Stomach (tissue), 4 donors: ENCODE measurements around the gene ZNF491.

Experiments used
- POLR2A ChIP-seq, 4 donors: fragments of 450-650 bp; IDR thresholded peaks; one replicate each; pipeline ENCODE4 v1.6.1; 2016; ENCODE audit warnings: antibody characterized with exemption in 4 of 4, control low read depth in 2 of 4, mild to moderate bottlenecking in 1 of 4, moderate library complexity in 1 of 4
- TF ChIP-seq, protein P1 (sequence below), 7 experiments: fragments of 450-650 bp in 4 of 7; fragments of 200-600 bp in 3 of 7; sonication (generic) in 3 of 7; IDR thresholded peaks; one replicate each; pipeline ENCODE4 v1.5.1; 2016 to 2019; ENCODE audit warnings: antibody characterized with exemption in 7 of 7, control low read depth in 2 of 7, mild to moderate bottlenecking in 1 of 7

DNA sequence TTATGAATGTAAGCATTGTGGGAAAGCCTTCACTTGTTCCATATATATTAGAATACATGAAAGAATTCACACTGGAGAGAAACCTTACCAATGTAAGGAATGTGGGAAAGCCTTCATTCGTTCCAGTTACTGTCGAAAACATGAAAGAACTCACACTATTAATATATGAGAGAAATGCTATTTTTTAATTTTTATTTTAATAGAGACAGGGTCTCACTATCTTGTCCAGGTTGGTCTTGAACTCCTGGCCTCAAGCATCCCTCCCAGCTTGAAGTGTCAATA lies 8.7 kb downstream of the ZNF491 start:
- TF ChIP-seq, protein P1, sequence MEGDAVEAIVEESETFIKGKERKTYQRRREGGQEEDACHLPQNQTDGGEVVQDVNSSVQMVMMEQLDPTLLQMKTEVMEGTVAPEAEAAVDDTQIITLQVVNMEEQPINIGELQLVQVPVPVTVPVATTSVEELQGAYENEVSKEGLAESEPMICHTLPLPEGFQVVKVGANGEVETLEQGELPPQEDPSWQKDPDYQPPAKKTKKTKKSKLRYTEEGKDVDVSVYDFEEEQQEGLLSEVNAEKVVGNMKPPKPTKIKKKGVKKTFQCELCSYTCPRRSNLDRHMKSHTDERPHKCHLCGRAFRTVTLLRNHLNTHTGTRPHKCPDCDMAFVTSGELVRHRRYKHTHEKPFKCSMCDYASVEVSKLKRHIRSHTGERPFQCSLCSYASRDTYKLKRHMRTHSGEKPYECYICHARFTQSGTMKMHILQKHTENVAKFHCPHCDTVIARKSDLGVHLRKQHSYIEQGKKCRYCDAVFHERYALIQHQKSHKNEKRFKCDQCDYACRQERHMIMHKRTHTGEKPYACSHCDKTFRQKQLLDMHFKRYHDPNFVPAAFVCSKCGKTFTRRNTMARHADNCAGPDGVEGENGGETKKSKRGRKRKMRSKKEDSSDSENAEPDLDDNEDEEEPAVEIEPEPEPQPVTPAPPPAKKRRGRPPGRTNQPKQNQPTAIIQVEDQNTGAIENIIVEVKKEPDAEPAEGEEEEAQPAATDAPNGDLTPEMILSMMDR (IDR thresholded peaks at IDR 0.05): no peak
- TF ChIP-seq POLR2A (IDR thresholded peaks at IDR 0.05): no peak
